NOMO-1 treated with dmso at 0.1 percent for 144 hours (cell line): ENCODE data around the gene ATP13A5.

Source experiments
- DNase-seq: peaks from one replicate; lab custom pipeline; 2025; ENCODE audit not compliant: unreplicated experiment; lab: John Stamatoyannopoulos, UW

ATP13A5 gene

GRCh38 chr3:193378706-193379105, at the start of gene ATP13A5:
ATP13A5 (minus strand) TSS chr3:193378753; CDS start chr3:193378725, 28 bp downstream.
- no peak for DNase-seq

DNA sequence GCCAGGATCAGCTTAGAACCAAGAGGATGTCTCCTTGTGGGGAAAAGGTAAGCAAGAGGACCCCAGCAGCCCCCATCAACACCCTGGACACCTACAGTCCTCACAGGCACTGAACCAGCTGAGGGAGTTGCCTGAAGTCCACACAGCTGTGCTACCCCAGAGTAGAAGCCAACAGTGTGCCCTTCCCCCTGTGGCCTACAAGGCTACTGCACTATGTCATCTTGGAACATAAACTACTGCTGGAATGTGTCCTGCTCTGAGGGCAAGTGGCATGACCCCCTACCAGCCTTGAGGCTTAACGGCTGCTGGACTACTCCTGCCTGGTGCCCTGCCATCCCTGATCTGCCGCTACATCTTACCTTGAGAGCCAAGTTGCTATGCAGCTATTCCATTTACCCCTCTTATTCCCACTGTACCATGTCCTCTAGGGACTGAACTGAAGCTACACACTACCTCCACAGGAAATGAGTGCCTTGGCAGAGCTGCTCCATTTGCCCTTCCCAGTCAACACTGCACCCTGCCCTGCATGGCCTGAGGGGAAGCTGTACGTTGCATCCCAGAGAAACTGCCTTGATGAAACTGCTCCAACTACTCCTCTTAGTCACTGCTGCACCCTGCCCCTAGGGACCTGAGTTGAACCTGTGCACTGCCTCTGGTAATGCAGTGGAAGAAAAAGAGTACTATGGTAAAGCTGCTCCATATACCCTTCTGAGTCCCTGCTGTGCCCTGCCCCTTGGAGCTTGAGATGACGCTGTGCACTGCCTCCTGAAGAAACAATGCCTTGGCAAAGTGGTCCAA, 40.2 kb upstream of the ATP13A5 start:
- DNase-seq, result no peak

GRCh38 chr3:193416629-193417028, 38.1 kb upstream of the ATP13A5 start:
- DNase-seq, result no peak

- DNase-seq, result no peak
These were observed 29.1 kb upstream of the ATP13A5 start for GRCh38 chr3:193407688-193408087.

GRCh38 chr3:193407112-193407511, 28.6 kb upstream of the ATP13A5 start:
- DNase-seq, result no peak

- no peak for DNase-seq
These were observed 24.8 kb upstream of the ATP13A5 start for GRCh38 chr3:193403307-193403706.

DNA sequence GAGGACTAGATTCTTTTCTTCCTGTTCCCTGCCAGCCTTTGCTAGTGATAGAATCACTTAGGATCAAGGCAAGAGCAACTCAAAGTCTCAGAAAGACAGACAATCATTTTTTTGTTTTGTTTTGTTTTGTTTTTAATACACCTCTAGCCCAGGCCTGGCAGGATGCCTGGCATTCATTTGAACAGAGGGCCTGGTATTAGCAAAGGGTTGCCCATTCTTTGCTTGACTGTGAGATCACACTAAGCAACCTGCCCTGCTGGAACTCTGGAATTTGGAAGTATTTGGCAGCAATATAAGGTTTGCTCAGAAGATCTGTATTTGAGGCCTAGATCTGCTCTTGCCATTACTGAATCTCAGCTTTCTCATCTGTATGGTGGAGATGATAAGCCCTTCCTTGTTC, 21.8 kb upstream of the ATP13A5 start:
- DNase-seq, result no peak

GRCh38 chr3:193396451-193397244, 18.1 kb upstream of the ATP13A5 start:
- no peak for DNase-seq

DNA sequence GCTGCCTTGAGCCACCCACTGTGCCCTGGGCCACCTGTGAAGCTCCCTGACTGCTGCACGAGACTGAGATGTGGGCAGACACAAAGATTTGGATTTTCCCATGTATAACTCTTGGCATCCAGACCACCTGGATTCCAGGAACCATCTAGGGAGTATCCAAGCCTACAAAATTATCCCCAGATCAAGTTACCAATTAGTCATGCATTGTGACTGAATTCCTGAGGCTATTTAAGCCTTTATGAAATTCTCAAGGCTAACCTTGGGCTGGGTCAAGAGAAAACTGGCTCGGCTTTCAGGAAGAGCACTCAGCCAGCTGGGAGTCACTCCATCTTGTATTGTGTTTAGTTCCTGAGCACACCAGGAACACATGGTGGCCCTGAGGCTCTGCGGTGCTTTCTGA, 13.3 kb upstream of the ATP13A5 start:
- no peak for DNase-seq

DNA sequence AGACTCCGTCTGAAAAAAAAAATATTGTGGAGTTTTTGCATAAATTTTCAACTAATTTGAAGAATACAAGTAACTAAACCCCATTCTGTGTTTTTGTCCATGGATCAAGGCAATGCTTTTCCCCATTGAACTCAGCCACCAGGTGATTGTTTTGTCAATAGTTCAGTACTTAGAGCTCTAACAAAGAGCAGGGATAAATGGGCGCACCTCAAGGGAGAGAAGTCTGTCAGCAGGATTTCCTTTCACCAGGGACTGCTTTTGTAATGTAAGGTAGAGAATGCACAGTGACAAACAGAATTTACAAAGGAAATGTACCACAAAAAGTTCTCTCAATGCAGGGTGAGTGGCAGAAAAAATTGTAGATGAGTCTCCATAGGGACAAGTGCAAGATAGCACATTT, 10.8 kb upstream of the ATP13A5 start:
- no peak for DNase-seq

DNA sequence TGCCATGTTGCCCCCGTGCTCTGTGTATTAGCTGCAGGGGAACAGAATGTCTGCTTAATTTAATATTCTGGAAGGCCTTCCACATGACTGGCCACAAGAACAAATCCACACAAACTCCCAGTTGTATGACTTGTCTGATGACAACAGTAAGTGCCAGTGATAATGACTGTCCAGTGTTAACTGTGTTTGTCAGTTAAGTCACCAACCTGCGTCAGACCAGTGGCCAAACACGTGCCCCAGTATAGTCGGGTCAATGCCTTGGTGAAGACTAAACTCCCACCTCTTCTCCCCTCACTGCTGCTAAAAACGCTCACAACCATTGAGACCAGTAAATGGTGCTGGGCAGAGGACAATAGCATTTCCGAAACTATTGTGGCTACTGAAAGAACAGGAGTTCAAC, 9.8 kb upstream of the ATP13A5 start:
- DNase-seq, result no peak

DNA sequence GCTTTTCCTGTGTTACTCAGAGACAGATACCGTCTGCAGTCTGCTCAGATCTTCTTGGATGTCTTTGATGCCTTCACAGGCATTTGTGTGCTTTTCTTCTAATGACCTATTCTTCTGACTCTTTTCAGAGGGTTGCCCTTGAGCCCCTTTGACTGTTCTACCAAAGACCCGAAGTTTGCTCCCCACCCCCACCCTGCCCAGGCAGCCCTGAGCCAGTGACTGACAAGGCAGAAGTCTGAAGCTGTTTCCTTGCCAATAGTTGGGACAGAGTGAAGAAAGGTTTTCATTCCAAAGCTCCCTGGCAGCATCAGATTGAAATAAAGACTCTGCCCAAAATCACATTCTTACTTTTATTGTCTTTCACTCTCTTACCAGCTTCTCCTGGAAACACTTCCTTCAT, 9.0 kb upstream of the ATP13A5 start:
- DNase-seq, result no peak

DNA sequence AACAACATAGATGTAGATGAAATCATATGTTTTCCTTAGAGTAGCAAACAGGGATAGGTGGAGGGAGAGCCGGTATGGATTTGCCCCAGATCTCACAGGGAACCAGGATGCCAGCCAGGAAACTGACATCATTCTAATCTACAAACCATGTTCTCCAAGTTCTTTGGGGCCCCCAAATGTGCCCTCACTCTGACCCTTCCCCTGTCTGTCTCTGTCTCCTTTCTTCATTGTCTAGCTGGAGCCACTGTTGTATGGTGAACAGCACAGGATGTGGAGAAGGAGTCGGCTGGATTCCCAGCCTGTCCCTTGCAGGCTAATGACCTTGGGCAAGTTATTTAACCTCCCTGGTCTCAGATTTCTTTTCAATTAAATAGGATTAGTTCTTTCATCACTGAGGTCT, 962 bp downstream of the ATP13A5 start:
- no peak for DNase-seq

- DNase-seq, result no peak
These were observed 2.9 kb downstream of the ATP13A5 start for GRCh38 chr3:193375614-193376013.

- no peak for DNase-seq
These were observed 5.8 kb downstream of the ATP13A5 start for GRCh38 chr3:193372783-193373182.

- no peak for DNase-seq
These were observed 10.7 kb downstream of the ATP13A5 start for GRCh38 chr3:193367868-193368267.

DNA sequence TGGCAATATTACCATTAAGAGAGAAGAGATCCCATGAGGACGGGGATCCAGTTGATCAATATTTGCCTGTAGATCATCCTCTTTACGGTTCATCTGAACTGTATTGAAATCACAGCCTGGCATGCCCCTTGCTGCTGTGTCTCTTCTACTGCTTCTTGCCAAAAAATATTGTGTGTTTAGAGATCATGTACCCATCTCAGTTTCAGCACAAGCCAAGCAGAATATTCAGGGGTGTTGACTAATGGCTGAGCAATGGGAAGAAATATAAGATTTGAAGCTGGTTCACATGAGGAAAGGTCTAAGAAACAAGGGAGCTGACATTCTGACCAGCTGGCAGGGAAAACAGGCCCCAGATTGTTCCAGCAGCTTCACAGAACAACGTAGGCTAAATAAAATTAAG, 21.3 kb downstream of the ATP13A5 start:
- no peak for DNase-seq

- no peak for DNase-seq
These were observed 24.1 kb downstream of the ATP13A5 start for GRCh38 chr3:193354423-193354822.

GRCh38 chr3:193350744-193351143, 27.8 kb downstream of the ATP13A5 start:
- DNase-seq, result no peak

GRCh38 chr3:193348686-193349085, 29.9 kb downstream of the ATP13A5 start:
- DNase-seq, result no peak

DNA sequence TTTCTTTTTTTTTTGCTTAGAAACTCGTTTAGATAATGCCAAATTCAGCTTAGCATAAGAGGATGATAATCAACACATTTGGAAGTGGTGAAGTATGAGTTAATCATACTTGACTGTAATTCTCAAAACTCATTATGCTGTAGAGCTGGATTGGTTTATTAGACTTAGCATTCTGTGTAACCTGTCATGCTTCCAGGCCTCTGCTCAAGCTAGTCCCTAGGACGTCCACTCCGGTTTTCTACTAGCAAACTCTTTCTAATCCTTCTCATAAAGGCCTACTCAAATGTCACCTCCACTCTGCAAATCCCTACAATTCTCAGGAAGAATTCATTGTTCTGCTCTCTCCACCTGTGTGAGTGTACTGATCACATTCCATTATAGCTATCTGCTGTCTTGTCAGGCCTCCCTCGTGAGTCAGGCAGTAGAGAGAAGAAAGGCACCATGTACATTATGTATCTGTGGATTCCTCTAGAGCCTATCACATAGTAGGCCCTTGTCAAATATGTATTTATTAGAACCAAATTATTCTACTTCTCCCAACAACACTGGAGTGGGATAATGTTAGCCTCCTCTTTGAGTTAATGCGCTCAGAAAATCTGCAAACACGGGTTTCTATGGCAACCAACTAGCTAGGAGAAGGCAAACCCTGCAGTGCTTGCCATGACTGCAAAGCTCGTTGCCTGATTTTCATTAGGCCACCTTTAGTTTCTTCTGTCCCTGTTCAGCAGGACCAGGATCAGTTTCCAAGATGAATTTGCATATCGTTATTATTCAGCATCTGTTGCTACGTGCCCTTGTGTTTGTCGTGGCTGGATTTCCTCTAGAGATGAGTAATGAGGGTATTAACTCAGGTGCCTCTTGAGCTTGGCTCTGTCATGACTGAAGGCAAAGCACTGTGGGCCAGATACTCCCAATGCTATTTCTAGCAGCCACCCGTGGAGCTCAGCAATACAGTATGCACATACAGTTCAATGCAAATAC, 30.7 kb downstream of the ATP13A5 start:
- no peak for DNase-seq
